Stimulated activated naive B cell treated with anti-CD40 and anti-IgM and Interleukin-4, amounts not matched to agents 10 μg/mL and 1 μg/mL and 100 μg/mL, for 72 hours (primary cell): Measurements from ENCODE around the gene STARD13.
"Not testable (repeated sequence)": the region's sequence is repeated elsewhere in the genome, so short reads cannot be mapped to it uniquely, and the experiment has no call there.

Experiments used
- ATAC-seq, 2 donors: fragments of 150-1000 bp; cut with Tn5 transposase; replicated peaks; 2 replicates each; pipeline ENCODE4 v1.10.0; 2021; ENCODE audit warnings: moderate library complexity in 1 of 2
- DNase-seq: peaks from one replicate; pipeline ENCODE4 v3.0.0; 2021
- H3K27ac Mint-ChIP-seq: one replicate; pipeline ENCODE4 v1.8.0; 2022; ENCODE audit warnings: mild to moderate bottlenecking, mixed read lengths
- H3K27me3 Mint-ChIP-seq, 2 donors: one replicate each; pipeline ENCODE4 v1.8.0; 2022; ENCODE audit warnings: mixed read lengths in 2 of 2
- H3K36me3 Mint-ChIP-seq, 2 donors: one replicate each; pipeline ENCODE4 v1.8.0; 2022; ENCODE audit warnings: mixed read lengths in 2 of 2, mild to moderate bottlenecking in 1 of 2
- H3K4me1 Mint-ChIP-seq, 2 donors: one replicate each; pipeline ENCODE4 v1.8.0; 2022; ENCODE audit warnings: mixed read lengths in 2 of 2, mild to moderate bottlenecking in 1 of 2
- H3K4me3 Mint-ChIP-seq, 2 donors: one replicate each; pipeline ENCODE4 v1.8.0; 2022; ENCODE audit warnings: mild to moderate bottlenecking in 2 of 2, mixed read lengths in 2 of 2, moderate library complexity in 1 of 2
- H3K9me3 Mint-ChIP-seq, 2 donors: one replicate each; pipeline ENCODE4 v1.8.0; 2022; ENCODE audit warnings: mixed read lengths in 2 of 2, mild to moderate bottlenecking in 1 of 2

Gene STARD13

DNA sequence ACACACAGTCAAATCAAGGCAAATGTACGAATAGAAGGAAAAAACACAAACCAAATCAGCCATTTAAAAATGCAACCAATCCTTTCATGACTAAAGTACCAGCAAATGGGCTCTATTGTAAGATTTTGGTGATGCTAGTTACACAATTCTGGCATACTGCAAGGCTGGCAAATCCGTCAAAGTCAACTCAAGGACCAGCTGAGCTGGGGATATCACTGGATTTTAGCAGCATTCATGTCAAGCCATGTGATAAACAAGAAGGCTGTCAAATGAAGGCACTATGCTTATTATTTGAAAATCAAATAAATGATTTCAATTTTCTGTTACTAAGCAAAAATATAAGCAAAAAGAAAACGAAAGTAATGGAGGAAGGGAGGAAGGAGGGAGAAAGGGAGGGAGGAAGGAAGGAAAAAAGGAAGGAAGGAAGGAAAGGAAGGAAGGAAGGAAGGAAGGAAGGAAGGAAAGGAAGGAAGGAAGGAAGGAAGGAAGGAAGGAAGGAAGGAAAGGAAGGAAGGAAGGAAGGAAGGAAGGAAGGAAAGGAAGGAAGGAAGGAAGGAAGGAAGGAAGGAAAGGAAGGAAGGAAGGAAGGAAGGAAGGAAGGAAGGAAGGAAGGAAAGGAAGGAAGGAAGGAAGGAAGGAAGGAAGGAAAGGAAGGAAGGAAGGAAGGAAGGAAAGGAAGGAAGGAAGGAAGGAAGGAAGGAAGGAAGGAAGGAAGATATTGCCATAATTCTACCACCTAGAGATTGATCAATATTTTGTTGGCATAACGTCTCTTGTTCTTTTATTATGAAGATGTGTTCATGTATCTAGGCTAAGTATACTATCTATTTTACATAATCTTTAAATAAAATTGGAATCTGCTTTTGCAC is 108.0 kb downstream of the STARD13 start:
- not testable (repeated sequence) for H3K27ac Mint-ChIP-seq, H3K36me3 Mint-ChIP-seq, H3K4me3 Mint-ChIP-seq, H3K27me3 Mint-ChIP-seq, H3K9me3 Mint-ChIP-seq, H3K4me1 Mint-ChIP-seq, ATAC-seq, DNase-seq

DNA sequence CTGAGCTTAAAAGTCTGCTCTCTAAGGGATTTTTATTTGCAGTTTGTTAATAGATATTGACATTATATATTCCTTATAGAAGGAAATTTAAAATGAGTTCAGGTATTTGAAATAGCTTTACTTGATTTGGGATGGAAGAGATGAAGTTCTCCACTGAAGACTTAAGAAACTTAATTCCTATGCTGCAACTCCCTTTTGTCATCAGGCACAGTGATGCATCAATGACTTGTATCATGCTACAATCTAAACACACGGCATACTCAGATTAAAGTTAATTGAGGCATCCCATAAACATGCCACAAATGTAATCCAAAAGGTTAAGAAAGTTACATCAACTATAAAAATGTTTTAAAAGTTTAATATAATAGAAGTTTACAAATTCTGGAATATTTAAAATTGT is 109.0 kb downstream of the STARD13 start:
- ATAC-seq: no peak
- no peak overlapping the region for H3K27ac Mint-ChIP-seq
- H3K36me3 Mint-ChIP-seq: no peaks in the 10 kb centered on the region
- H3K4me3 Mint-ChIP-seq: no peak overlapping the region
- H3K27me3 Mint-ChIP-seq: no peaks in the 10 kb centered on the region
- no peaks in the 10 kb centered on the region for H3K4me1 Mint-ChIP-seq
- peaks cover 0 to 2% of the 10 kb centered on the region in 2 donors for H3K9me3 Mint-ChIP-seq
- no peak for DNase-seq

DNA sequence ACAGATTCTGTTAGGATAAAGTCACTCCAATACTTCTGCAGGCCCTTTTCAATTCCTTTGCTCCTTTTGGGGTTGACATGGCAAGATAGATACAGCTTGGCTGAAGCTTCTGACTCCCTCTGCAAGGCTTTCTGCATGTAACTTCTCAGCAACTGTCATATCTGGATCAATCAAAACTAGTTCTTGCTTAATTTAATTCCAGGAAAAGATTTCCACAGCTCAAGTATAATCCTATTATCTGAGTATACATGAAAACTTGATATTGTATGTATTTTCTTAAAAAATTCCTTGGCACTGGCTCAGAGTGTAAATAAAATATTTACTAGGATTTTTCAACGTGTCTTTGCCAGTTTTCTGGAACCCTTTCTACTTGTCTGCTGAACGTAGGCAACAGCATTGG is 109.6 kb downstream of the STARD13 start:
- Mint-ChIP-seq H3K9me3 (peaks cover 0 to 2% of the 10 kb centered on the region in 2 donors), H3K36me3 (no peaks in the 10 kb centered on the region), H3K4me1 (no peaks in the 10 kb centered on the region), H3K27ac (no peak overlapping the region), H3K4me3 (no peak overlapping the region), H3K27me3 (no peaks in the 10 kb centered on the region)
- ATAC-seq (no peak), DNase-seq (no peak)

- no peak for DNase-seq
- Mint-ChIP-seq H3K27ac (no peak overlapping the region), H3K4me1 (no peaks in the 10 kb centered on the region), H3K27me3 (no peaks in the 10 kb centered on the region), H3K36me3 (no peaks in the 10 kb centered on the region), H3K4me3 (no peak overlapping the region), H3K9me3 (peaks cover 0 to 2% of the 10 kb centered on the region in 2 donors)
- ATAC-seq: no peak
Measured at GRCh38 chr13:33174931-33175330, 110.6 kb downstream of the STARD13 start.

- no peaks in the 10 kb centered on the region for H3K27me3 Mint-ChIP-seq
- no peaks in the 10 kb centered on the region for H3K4me1 Mint-ChIP-seq
- H3K4me3 Mint-ChIP-seq: no peak overlapping the region
- no peaks in the 10 kb centered on the region for H3K36me3 Mint-ChIP-seq
- ATAC-seq (no peak), DNase-seq (no peak)
- H3K9me3 Mint-ChIP-seq: peaks cover 0 to 2% of the 10 kb centered on the region in 2 donors
- H3K27ac Mint-ChIP-seq: no peak overlapping the region
Measured at GRCh38 chr13:33174491-33174890, 111.1 kb downstream of the STARD13 start.

DNA sequence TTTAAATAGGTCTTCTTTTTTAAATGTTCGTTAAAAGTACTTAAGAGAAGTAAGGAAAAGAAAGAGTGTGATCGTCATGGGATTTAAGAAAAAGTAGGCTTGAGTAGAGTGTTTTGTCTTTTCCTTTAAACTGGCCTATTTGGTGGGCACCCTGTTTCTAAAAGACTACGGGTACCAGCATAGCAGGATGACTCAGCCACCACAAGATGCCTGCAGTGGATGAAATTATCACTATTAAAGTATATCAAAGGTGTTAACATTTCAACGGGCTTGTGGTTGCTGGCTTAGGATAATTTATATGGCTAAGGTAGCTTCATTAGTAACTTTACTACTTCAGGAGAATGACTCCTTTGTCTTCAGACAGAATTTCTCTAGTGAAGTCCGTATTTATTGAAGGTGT is 112.6 kb downstream of the STARD13 start:
- no peaks in the 10 kb centered on the region for H3K4me1 Mint-ChIP-seq
- no peaks in the 10 kb centered on the region for H3K27me3 Mint-ChIP-seq
- peaks cover 0 to 2% of the 10 kb centered on the region in 2 donors for H3K9me3 Mint-ChIP-seq
- H3K4me3 Mint-ChIP-seq: no peak overlapping the region
- no peak for ATAC-seq
- no peak overlapping the region for H3K27ac Mint-ChIP-seq
- no peak for DNase-seq
- no peaks in the 10 kb centered on the region for H3K36me3 Mint-ChIP-seq

- H3K4me3 Mint-ChIP-seq: no peak overlapping the region
- H3K27ac Mint-ChIP-seq: no peak overlapping the region
- H3K9me3 Mint-ChIP-seq: peaks cover 0 to 2% of the 10 kb centered on the region in 2 donors
- no peaks in the 10 kb centered on the region for H3K4me1 Mint-ChIP-seq
- H3K27me3 Mint-ChIP-seq: no peaks in the 10 kb centered on the region
- H3K36me3 Mint-ChIP-seq: no peaks in the 10 kb centered on the region
- ATAC-seq (no peak), DNase-seq (no peak)
Measured at GRCh38 chr13:33172400-33172799, 113.2 kb downstream of the STARD13 start.

- Mint-ChIP-seq H3K4me3 (no peak overlapping the region), H3K27ac (no peak overlapping the region), H3K27me3 (no peaks in the 10 kb centered on the region), H3K36me3 (no peaks in the 10 kb centered on the region), H3K9me3 (no peaks in the 10 kb centered on the region), H3K4me1 (no peaks in the 10 kb centered on the region)
- no peak for DNase-seq
- no peak for ATAC-seq
Measured at GRCh38 chr13:33169273-33169980, 116.1 kb downstream of the STARD13 start.

GRCh38 chr13:33168321-33168960 is 117.1 kb downstream of the STARD13 start:
- no peaks in the 10 kb centered on the region for H3K36me3 Mint-ChIP-seq

DNA sequence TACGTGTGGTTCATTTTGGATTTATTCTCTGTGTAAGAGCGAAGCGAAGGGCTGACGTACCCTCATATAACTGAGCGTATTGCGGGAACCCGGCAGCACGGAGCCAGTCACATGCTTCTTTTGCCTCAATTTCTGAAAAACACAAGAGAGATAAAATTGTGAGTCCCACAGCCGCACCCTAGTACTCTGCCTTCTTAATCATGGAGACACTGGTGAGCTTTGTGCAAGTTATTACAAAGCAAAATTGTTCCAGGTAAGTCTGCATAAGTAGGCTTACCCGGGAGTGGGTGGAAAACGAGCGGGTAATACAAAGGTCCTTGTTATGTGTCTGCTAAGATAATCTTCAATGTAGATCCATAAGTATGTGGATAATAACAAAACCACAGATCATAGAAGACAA is 118.1 kb downstream of the STARD13 start:
- no peak overlapping the region for H3K27ac Mint-ChIP-seq
- DNase-seq (no peak), ATAC-seq (no peak)
- H3K27me3 Mint-ChIP-seq: no peaks in the 10 kb centered on the region
- peaks cover 4% of the 10 kb centered on the region in 2 donors for H3K9me3 Mint-ChIP-seq
- H3K4me1 Mint-ChIP-seq: no peaks in the 10 kb centered on the region
- H3K4me3 Mint-ChIP-seq: no peak overlapping the region
- peaks cover 0 to 4% of the 10 kb centered on the region in 2 donors for H3K36me3 Mint-ChIP-seq

More at GRCh38 chr13:33168321-33168960, 117.1 kb downstream of the STARD13 start:
- no peaks in the 10 kb centered on the region for H3K9me3 Mint-ChIP-seq
- H3K4me3 Mint-ChIP-seq: no peak overlapping the region
- no peaks in the 10 kb centered on the region for H3K4me1 Mint-ChIP-seq
- DNase-seq: no peak
- no peak overlapping the region for H3K27ac Mint-ChIP-seq
- no peak for ATAC-seq
- no peaks in the 10 kb centered on the region for H3K27me3 Mint-ChIP-seq

DNA sequence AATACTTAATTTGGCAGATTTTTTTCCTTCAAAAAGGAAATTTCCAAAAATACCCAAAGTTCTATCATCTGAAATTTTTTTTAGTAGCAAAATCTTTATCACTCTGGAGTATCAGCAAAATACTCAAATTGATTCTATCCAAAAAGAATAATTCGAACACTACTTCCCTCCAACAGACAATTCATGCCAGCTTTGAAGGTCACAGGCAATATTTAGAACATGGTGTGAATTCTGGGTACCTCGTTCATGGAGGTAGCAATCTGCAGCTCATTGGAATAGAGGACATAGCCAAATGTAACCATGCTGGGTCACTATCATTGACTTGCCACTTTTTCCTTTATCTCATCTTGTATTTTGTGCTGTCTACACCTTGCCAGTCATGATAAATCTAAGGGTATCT is 119.8 kb downstream of the STARD13 start:
- H3K27me3 Mint-ChIP-seq: no peaks in the 10 kb centered on the region
- no peaks in the 10 kb centered on the region for H3K4me1 Mint-ChIP-seq
- no peak for DNase-seq
- H3K4me3 Mint-ChIP-seq: no peak overlapping the region
- H3K27ac Mint-ChIP-seq: no peak overlapping the region
- H3K36me3 Mint-ChIP-seq: peaks cover 0 to 4% of the 10 kb centered on the region in 2 donors
- peaks cover 9 to 11% of the 10 kb centered on the region in 2 donors for H3K9me3 Mint-ChIP-seq
- ATAC-seq: no peak

DNA sequence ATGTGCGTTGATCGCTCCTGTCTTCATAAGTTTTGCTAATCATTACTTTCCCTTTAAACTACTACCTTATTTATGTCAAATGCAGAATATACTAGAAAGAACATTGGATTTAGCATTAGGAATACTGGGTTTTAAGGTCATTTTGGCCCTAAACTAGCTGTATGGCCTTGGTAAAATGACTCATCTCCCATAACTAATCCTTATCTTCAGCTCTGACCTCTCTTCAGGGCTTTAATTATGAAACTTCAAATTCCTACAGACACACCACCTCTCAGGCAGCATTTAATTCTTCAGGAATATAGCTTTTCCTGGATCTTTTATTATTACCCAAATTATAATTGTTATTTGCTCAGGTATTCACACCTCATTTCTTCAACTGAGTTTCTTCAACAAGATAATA is 121.2 kb downstream of the STARD13 start:
- Mint-ChIP-seq H3K9me3 (peaks cover 9 to 11% of the 10 kb centered on the region in 2 donors), H3K4me3 (no peak overlapping the region), H3K4me1 (no peaks in the 10 kb centered on the region), H3K36me3 (peaks cover 0 to 4% of the 10 kb centered on the region in 2 donors), H3K27me3 (no peaks in the 10 kb centered on the region), H3K27ac (no peak overlapping the region)
- DNase-seq: no peak
- ATAC-seq: no peak

DNA sequence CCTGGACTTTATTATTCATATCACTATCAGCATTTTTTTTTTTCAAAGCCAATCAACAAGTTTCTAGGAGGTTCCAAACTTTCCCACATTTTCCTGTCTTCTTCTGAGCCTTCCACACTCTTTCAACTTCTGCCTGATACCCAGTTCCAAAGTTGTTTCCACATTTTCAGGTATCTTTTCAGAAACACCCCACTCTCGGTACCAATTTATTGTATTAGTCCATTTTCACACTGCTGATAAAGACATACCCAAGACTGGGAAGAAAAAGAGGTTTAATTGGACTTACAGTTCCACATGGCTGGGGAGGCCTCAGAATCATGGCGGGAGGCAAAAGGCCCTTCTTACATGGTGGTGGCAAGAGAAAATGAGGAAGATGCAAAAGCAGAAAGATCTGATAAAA is 122.8 kb downstream of the STARD13 start:
- not testable (repeated sequence) for H3K27me3 Mint-ChIP-seq, ATAC-seq, H3K4me3 Mint-ChIP-seq, H3K27ac Mint-ChIP-seq, H3K36me3 Mint-ChIP-seq, DNase-seq, H3K4me1 Mint-ChIP-seq
- peaks cover 9 to 11% of the 10 kb centered on the region in 2 donors for H3K9me3 Mint-ChIP-seq

DNA sequence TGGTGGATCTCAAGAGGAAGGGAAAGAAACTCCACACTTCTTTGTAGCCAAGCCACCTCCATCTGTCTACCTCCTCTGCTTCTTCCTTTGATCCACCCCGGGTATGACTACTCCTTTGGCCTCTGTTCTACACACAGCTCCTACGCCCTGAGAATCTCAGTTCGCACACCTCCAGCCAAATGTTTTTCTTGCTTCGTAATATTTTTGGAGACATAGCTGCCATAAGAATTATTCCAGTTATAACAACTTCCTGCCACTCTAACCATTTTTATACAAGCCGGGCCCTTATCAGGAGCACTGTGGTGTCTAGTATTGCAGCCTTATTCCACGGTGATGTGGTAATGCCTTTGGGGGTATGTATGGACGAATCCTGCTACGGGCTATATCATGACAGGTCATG is 126.7 kb downstream of the STARD13 start:
- H3K36me3 Mint-ChIP-seq: peaks cover 0 to 4% of the 10 kb centered on the region in 2 donors
- no peaks in the 10 kb centered on the region for H3K27me3 Mint-ChIP-seq
- H3K9me3 Mint-ChIP-seq: peaks cover 9 to 11% of the 10 kb centered on the region in 2 donors
- ATAC-seq (no peak), DNase-seq (no peak)
- no peaks in the 10 kb centered on the region for H3K4me1 Mint-ChIP-seq
- H3K27ac Mint-ChIP-seq: no peak overlapping the region
- H3K4me3 Mint-ChIP-seq: no peak overlapping the region
